CD14-positive monocyte (primary cell): ENCODE results near the gene CCDC170. TPM values are rescaled to one million over a fixed set of nuclear protein-coding genes. Genes with fewer than 3 reads are reported as not detected.

Experiments
- DNase-seq, 3 donors: peaks; one replicate each; pipeline ENCODE4 v3.0.0-alpha.2; 2011 to 2022
- H2AFZ ChIP-seq: 2 replicates; pipeline ENCODE4 v1.6.0; 2012; ENCODE audit warnings: mild to moderate bottlenecking, low read depth, low read length, inconsistent platforms; ENCODE audit not compliant: insufficient read depth, poor library complexity, severe bottlenecking
- H3K27ac ChIP-seq, 2 donors: 1 replicate in 1 of 2; 2 replicates in 1 of 2; pipeline ENCODE4 v1.5.1; 2012 to 2013; ENCODE audit warnings: low read length in 2 of 2, control low read depth in 1 of 2, inconsistent platforms in 1 of 2, low read depth in 1 of 2, mild to moderate bottlenecking in 1 of 2
- H3K27me3 ChIP-seq, 2 donors: one replicate each; pipeline versions ENCODE4 v1.6.0 to v1.6.1; 2011 to 2013; ENCODE audit warnings: low read length in 2 of 2; ENCODE audit not compliant: control insufficient read depth in 2 of 2, insufficient read depth in 2 of 2
- H3K36me3 ChIP-seq, 2 donors: replicated peaks in 1 of 2; 1 replicate in 1 of 2; 2 replicates in 1 of 2; pipeline versions ENCODE4 v1.5.1 to v1.6.1; 2012 to 2013; ENCODE audit warnings: low read length in 2 of 2, control low read depth in 1 of 2, inconsistent platforms in 1 of 2, mild to moderate bottlenecking in 1 of 2; ENCODE audit not compliant: insufficient read depth in 2 of 2, control insufficient read depth in 1 of 2
- H3K4me1 ChIP-seq, 2 donors: 1 replicate in 1 of 2; 2 replicates in 1 of 2; pipeline versions ENCODE4 v1.5.1 to v1.6.1; 2012 to 2013; ENCODE audit warnings: low read length in 2 of 2, control low read depth in 1 of 2, inconsistent platforms in 1 of 2, mild to moderate bottlenecking in 1 of 2, moderate library complexity in 1 of 2; ENCODE audit not compliant: insufficient read depth in 2 of 2, control insufficient read depth in 1 of 2
- H3K4me2 ChIP-seq: replicated peaks from 2 replicates; pipeline ENCODE3; 2012; ENCODE audit warnings: low read length, moderate library complexity, mild to moderate bottlenecking; ENCODE audit not compliant: poor library complexity, severe bottlenecking; ENCODE audit errors: extremely low read depth
- H3K4me3 ChIP-seq, 3 experiments: fragments of 200-600 bp in 1 of 3; sonication (generic) in 1 of 3; replicated peaks in 1 of 3; 1 replicate in 2 of 3; 2 replicates in 1 of 3; pipeline ENCODE4 v1.5.1; 2011 to 2013; ENCODE audit warnings: low read length in 3 of 3, mild to moderate bottlenecking in 3 of 3, control low read depth in 2 of 3, low read depth in 2 of 3, inconsistent platforms in 1 of 3, moderate library complexity in 1 of 3
- H3K79me2 ChIP-seq: 2 replicates; pipeline ENCODE4 v1.6.0; 2012; ENCODE audit warnings: mild to moderate bottlenecking, control low read depth, inconsistent platforms, low read length, moderate library complexity; ENCODE audit not compliant: insufficient read depth
- H3K9ac ChIP-seq: 2 replicates; pipeline ENCODE4 v1.6.0; 2017; ENCODE audit warnings: low read length, mild to moderate bottlenecking; ENCODE audit not compliant: insufficient read depth, poor library complexity, severe bottlenecking
- H3K9me3 ChIP-seq, 2 donors: replicated peaks in 1 of 2; 1 replicate in 1 of 2; 2 replicates in 1 of 2; pipeline versions ENCODE4 v1.5.1 to v1.6.1; 2012 to 2013; ENCODE audit warnings: low read length in 2 of 2, control low read depth in 1 of 2; ENCODE audit not compliant: control insufficient read depth in 1 of 2, insufficient read depth in 1 of 2
- H4K20me1 ChIP-seq: 2 replicates; pipeline ENCODE4 v1.6.0; 2012; ENCODE audit warnings: mild to moderate bottlenecking, low read length, control low read depth, moderate library complexity; ENCODE audit not compliant: insufficient read depth
- H3K27ac Mint-ChIP-seq, 7 donors: one replicate each; pipeline ENCODE4 v1.8.0; 2020; ENCODE audit warnings: mild to moderate bottlenecking in 7 of 7, mixed read lengths in 7 of 7, moderate library complexity in 6 of 7, inconsistent platforms in 2 of 7
- H3K27me3 Mint-ChIP-seq, 3 donors: one replicate each; pipeline ENCODE4 v1.8.0; 2021 to 2022; ENCODE audit warnings: low read depth in 3 of 3, mild to moderate bottlenecking in 3 of 3, mixed read lengths in 3 of 3, moderate library complexity in 3 of 3, inconsistent platforms in 1 of 3
- H3K36me3 Mint-ChIP-seq, 2 donors: one replicate each; pipeline ENCODE4 v1.8.0; 2020; ENCODE audit warnings: mixed read lengths in 2 of 2, inconsistent platforms in 1 of 2, mild to moderate bottlenecking in 1 of 2
- H3K4me1 Mint-ChIP-seq: one replicate; pipeline ENCODE4 v1.8.0; 2020; ENCODE audit warnings: mild to moderate bottlenecking, mixed read lengths
- H3K4me3 Mint-ChIP-seq, 2 donors: one replicate each; pipeline ENCODE4 v1.8.0; 2020; ENCODE audit warnings: mild to moderate bottlenecking in 2 of 2, mixed read lengths in 2 of 2, moderate library complexity in 1 of 2
- H3K9me3 Mint-ChIP-seq, 7 donors: one replicate each; pipeline ENCODE4 v1.8.0; 2020 to 2022; ENCODE audit warnings: mixed read lengths in 7 of 7, mild to moderate bottlenecking in 6 of 7, moderate library complexity in 6 of 7, inconsistent platforms in 2 of 7
- CTCF ChIP-seq: fragments of 200-600 bp; IDR thresholded peaks from one replicate; pipeline ENCODE4 v1.8.0; 2022; ENCODE audit warnings: antibody characterized with exemption, mild to moderate bottlenecking
- WGBS: methylation state at CpG from one replicate; pipeline ENCODE4 v1.1.5; 2013; ENCODE audit warnings: missing lambda C conversion rate; ENCODE audit not compliant: insufficient coverage; 5-methylcytosine and 5-hydroxymethylcytosine counted together
- intact Hi-C, 2 donors: fragments of 100-400 bp; cut with micrococcal nuclease; formaldehyde crosslinking; loops; one replicate each; pipeline versions ENCODE4 v1.15.0 to v1.15.1; 2023
- polyA plus RNA-seq, 3 donors: library from polyadenylated mRNA; depleted of rRNA in 1 of 3; unstranded in 2 of 3; stranded (reverse) in 1 of 3; fragments of 300-500 nt in 2 of 3; fragments of >200 nt in 1 of 3; fragmentation: Illumina TruSeq in 2 of 3; gene quantifications; 1 replicate in 2 of 3; 2 replicates in 1 of 3; pipeline ENCODE4 v1.2.3, GENCODE V29; 2012 to 2021

The CCDC170 gene
- polyA plus RNA-seq, 3 donors: 4.2 to 7.0 (median 6.3) TPM

- TF ChIP-seq CTCF: no peak
- H4K20me1 ChIP-seq: no peaks in the 10 kb centered on the region
- no peaks in the 10 kb centered on the region for H3K27me3 ChIP-seq
- Mint-ChIP-seq H3K9me3 (peaks cover 7 to 14% (median 11%) of the 10 kb centered on the region in 7 donors), H3K36me3 (no peaks in the 10 kb centered on the region), H3K27ac (no peak overlapping the region), H3K4me3 (no peak overlapping the region), H3K4me1 (no peaks in the 10 kb centered on the region), H3K27me3 (peaks cover 2 to 4% (median 3%) of the 10 kb centered on the region in 3 donors)
- no peak for DNase-seq
- H3K9me3 ChIP-seq: peaks cover 0 to 8% of the 10 kb centered on the region in 2 donors
- H3K27ac ChIP-seq: no peak overlapping the region
- H3K9ac ChIP-seq: no peak overlapping the region
- no peak overlapping the region for H2AFZ ChIP-seq
- H3K4me3 ChIP-seq: no peak overlapping the region
- intact Hi-C loops: no loop called here
- no peaks in the 10 kb centered on the region for H3K79me2 ChIP-seq
- no peaks in the 10 kb centered on the region for H3K4me1 ChIP-seq
- 100% methylated on average over 1 of the region's 4 CpGs for WGBS
- no peaks in the 10 kb centered on the region for H3K36me3 ChIP-seq
- no peak overlapping the region for H3K4me2 ChIP-seq
Measured at GRCh38 chr6:151658091-151658490, 164.3 kb downstream of the CCDC170 start.

- no peaks in the 10 kb centered on the region for H3K36me3 Mint-ChIP-seq
- Histone ChIP-seq H3K4me1 (no peaks in the 10 kb centered on the region), H3K9ac (no peak overlapping the region)
Measured at GRCh38 chr6:151659212-151659611, 165.4 kb downstream of the CCDC170 start.

More at GRCh38 chr6:151659212-151659611, 165.4 kb downstream of the CCDC170 start:
- H3K27me3 ChIP-seq: no peaks in the 10 kb centered on the region
- H3K9me3 Mint-ChIP-seq: peaks cover 7 to 14% (median 10%) of the 10 kb centered on the region in 7 donors
- no peaks in the 10 kb centered on the region for H3K79me2 ChIP-seq
- intact Hi-C loops: no loop called here
- H3K9me3 ChIP-seq: peaks cover 0 to 8% of the 10 kb centered on the region in 2 donors
- no peak for TF ChIP-seq CTCF
- H3K4me3 ChIP-seq: no peak overlapping the region
- H4K20me1 ChIP-seq: no peaks in the 10 kb centered on the region
- no peak overlapping the region for H3K27ac Mint-ChIP-seq
- H3K4me1 Mint-ChIP-seq: no peaks in the 10 kb centered on the region
- no peaks in the 10 kb centered on the region for H3K36me3 ChIP-seq
- H3K4me3 Mint-ChIP-seq: no peak overlapping the region
- peaks cover 0 to 4% (median 3%) of the 10 kb centered on the region in 3 donors for H3K27me3 Mint-ChIP-seq
- no peak overlapping the region for H2AFZ ChIP-seq
- no peak overlapping the region for H3K4me2 ChIP-seq
- H3K27ac ChIP-seq: no peak overlapping the region
- DNase-seq: no peak
- 100% methylated on average over 3 of the region's 4 CpGs for WGBS
